ENCODE measurements around the gene ST7L.
A peak's percentile ranks its signal among the peaks of the same experiment; 100 is the strongest.
"Not testable (repeated sequence)": the region's sequence is repeated elsewhere in the genome, so short reads cannot be mapped to it uniquely, and the experiment has no call there.

The ST7L gene
- 7.4 to 19.2 (median 12.7) reads per million in 18 experiments for total RNA-seq

DNA sequence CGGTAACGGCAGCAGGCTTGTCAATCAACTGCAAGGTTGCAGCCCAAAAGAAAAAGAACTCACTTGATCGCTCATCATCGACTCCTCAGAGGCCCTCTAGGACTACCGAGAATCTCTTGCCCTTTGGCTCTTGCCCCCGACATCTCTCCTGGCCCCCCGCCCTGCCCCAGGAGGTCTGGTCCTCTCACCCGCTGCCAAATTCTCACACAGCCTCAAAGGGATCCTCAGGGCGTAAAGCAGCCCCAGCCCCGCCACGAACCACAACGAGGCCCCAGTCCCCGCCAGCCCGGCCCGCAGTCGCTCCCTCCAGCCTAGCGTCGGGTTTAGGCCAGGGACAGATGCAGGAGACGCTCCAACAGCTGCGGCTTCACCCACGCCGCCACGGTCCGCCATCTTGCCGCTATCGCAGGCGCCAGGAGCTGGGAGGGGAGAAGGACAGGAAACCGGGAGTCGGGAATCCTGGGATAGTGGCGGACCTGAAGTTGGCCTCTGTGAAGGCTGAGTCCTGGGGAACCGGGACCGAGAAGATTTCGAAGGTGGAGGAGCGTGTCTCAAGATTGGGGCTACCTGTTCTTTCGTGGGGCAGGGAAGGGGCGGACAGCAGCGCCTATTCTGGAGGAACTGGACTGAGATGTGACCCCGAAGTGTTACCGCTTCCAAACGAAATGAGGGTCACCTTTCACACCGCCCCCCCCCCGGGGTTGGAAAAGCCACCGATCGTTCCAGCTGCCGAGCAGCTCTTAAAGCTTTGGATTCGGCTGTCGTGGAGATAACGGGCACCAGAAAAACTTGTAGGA is at the start of gene ST7L:
Gene ST7L, minus strand, starts transcription at position 421 of the 797 bp plus-strand sequence. Its CDS starts 28 bp downstream, at position 393.
- peak; percentile 51 to 69 for DNase-seq

DNA sequence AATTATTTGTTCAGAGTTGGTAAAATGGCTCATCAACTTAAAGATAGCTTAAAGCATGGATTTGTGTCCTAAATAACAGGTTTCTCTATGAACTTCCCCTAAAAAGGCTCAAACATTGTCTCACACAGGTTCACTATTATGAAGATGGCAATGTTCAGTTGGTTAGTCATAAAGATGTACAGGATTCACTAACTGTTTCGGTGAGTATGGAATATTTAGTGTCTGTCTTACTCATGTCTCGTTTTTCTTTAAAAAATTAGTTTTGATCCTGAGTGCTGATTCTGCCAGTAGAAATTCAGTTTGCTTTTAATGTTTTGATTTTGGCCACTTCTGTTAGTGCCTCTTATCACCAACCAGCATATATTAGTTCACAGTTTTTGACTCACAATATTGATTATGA is 48.0 kb upstream of the ST7L start:
- DNase-seq = no peak

GRCh38 chr1:112665857-112666256 is 46.9 kb upstream of the ST7L start:
- DNase-seq = no peak

GRCh38 chr1:112651205-112651604 is 32.3 kb upstream of the ST7L start:
- no peak for DNase-seq

DNA sequence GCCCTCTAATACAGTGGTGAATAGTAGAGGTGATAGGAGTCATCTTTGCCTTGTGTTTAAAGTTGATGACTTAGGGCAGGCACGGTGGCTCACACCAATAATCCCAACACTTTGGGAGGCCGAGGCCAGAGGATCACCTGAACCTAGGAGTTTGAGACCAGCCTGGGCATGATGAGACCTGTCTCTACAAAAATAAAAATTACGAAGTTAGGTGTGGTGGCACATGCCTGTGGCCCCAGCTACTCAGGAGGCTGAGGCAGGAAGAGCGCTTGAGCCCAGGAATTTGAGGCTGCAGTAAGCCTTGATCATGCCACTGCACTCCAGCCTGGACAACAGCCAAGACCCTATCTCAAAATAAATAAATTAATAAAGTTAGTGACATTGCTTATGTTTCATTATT is 27.3 kb upstream of the ST7L start:
- no peak for DNase-seq

DNA sequence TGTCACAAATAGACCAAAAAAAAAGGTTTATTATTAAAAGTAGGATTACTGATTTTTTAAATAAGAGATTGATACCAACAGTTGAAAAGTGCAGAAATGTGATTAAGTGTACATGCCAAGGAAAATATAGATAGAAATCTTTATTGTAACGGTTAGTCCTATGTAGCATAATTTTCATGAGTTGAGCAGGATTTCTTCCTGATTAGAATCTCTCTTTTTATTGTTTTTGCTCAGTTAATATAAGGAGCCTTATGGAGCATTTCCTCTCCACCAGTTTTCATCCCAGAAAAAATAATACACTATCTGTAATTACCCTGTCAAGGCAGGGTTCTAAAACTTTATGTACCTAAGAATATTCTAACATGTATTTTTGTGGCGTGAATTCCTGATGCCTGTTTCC is 24.1 kb upstream of the ST7L start:
- no peak for DNase-seq

- not testable (repeated sequence) for DNase-seq
Measured at GRCh38 chr1:112640437-112640836, 21.5 kb upstream of the ST7L start.

DNA sequence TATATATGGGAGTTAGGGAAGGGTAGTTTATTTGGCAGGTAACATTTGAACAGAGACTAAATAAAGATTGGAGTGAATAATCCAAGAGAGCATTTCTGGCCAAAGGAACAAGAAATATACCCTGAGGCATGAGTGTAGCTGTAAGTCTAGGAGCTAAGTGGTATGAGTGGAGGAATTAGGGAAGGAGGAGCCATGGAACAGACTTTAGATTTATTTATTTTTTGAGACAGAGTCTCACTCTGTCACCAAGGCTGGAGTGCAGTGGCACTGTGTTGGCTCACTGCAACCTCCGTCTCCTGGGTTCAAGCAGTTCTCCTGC is 19.1 kb upstream of the ST7L start:
- no peak for DNase-seq

- DNase-seq = no peak
Measured at GRCh38 chr1:112637254-112638109, 18.5 kb upstream of the ST7L start.

DNA sequence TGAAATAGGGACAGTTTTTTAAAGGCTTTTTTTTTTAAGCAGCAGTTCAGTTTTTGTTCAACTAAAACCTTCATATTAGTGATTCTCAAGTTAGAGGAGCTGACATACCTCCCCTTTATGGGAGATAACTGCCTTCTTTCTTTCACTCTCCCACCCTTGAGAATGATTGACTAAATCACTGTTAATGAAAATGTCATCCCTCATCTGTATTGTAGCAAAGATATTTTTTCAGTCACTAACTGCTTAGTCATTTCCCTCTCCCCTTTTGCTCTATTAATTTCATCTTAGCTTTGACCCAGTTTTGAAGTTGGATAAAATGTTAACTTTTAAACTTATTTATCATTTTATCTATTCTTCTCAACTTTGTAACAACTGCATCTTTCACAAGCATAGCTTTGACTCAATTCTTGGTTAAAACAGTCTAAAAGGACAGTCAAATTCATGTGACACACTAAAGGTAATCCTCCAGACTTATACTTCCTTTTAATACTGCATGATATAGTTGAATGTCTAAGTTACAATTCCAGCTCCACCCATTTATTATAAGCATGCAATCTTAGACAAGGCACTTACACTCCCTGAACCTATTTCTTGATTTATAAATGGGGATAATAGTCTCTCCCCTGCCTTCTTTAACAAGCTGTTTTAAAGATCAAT is 17.8 kb upstream of the ST7L start:
- DNase-seq = peak in 1 of 2 donors; percentile 32

DNA sequence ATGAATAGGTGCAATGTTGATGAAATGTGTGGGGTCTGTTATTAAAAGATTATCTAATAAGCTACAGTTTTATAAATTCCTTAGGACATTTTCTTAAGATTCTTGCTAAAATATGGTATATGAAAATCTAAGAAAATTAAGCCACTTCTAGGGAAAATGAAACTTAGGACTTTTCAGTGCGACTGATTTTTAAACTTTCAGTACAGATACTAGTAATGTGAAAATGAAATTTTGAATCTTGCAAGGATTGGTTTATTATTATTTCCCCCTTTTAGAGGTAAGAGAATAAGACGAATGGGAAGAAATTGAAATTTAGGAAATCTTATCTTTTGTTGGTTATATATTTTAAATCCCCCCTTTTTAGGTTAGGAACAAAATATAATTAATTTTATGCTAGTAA is 17.1 kb upstream of the ST7L start:
- no peak for DNase-seq

DNA sequence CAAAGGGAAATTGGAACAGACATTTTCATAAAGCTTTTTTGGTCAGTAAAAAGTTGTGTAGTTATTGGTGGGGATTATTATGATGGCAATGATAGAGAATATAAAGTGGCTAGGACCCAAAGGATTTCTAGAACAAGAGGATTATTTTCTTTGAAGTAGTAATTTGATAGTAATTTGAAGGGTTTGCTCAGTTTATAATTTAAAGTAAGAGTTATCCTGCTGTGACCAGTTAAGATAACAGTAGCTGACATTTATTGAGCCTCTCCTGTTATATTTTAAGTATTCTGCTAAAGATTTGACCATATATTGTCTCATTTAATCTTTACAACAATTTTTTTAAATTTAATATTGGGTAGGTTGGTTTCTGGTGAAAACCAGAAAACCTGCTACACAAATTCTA is 15.4 kb upstream of the ST7L start:
- no peak for DNase-seq

DNA sequence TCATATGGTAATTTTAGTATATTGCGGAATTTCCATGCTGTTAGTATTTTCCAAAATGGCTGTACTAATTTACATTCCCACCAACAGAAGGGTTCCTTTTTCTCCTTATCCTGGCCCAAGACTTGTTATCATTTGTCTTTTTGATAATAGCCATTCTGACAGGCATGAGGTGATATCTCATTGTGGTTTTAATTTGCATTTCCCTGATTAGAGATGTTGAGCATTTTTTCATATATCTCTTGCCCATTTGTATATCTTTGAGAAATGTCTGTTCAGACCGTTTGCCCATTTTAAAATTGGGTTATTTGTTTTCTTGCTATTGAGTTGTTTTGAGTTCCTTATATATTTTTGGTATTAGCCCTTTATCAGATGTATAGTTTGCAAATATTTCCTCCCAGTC is 14.7 kb upstream of the ST7L start:
- DNase-seq = no peak

GRCh38 chr1:112629256-112629655 is 10.3 kb upstream of the ST7L start:
- DNase-seq = no peak

DNA sequence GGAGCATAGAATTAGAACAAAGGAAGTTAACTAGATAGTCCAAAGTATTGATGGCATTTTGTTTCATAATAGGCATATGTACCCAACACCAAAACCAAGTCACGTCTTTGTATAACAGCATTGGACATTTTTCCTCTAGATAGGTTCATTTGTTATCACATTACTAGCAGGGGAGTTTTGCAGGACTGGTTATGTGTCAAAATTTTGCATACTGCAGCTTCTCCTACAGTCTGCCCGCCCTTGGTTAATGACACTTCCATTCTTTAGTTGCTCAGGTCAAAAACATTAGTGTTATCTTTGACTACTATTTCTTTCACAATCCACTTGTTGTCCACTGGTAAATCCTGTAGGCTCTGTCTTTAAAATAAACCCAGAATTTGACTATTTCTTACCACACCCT is 9.6 kb upstream of the ST7L start:
- no peak for DNase-seq

DNA sequence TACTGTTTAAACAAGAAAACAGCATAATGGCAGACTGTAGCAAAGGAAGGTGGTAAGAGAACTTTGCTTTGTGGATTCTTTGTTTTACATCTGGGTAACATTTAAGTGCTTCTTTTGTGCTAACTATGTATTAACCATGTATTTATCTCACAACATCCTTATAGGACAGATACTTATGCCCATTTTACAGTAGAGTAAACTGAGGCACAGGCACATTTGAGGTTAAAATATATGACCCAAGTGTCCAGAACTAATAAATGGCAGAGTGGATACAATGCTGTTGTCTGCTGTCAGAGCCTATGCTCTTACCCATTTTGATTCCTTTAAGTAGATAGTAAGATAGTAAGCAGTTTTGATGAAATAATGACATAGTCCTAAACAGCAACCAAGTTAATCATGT is 7.9 kb upstream of the ST7L start:
- no peak for DNase-seq

GRCh38 chr1:112626193-112626592 is 7.3 kb upstream of the ST7L start:
- no peak for DNase-seq

DNA sequence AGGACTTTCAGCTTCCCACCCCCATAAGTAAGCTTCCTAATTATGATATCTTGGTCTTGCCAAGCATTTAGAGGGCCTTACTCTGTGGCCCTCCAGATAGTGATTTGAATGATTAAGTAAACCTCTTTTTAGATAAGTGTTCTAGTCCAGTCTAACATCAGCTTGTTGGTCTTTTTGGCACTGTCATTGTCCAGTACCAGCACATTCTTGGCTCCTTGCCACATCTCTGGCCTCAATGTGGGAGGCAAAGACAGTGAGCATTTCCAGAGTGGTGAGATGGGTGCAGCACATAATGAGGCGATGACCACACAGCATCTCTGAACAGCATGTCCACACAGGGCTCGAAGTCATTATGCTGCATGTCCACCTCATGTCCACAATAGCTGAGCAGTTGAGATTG is 6.8 kb upstream of the ST7L start:
- peak; percentile 36 to 52 for DNase-seq

DNA sequence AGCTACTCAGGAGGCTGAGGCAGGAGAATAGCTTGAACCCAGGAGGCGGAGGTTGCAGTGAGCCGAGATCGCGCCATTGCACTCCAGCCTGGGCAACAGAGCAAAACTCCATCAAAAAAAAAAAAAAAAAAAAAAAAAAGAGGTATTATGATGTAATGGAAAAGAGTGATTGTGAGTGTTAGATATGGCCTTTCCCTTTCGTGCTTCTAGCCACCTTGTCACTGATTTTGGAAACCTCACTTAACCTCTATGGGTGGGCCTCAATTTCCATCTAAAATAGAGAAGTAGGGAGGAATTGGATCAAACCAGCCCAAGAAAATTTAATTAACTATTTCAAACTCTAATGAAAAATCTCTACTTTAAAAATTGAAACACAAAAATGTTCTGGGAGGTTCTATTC is 5.6 kb upstream of the ST7L start:
- not testable (repeated sequence) for DNase-seq

- DNase-seq = no peak
Measured at GRCh38 chr1:112620377-112620695, 1.4 kb upstream of the ST7L start.

GRCh38 chr1:112619518-112620376 is 806 bp upstream of the ST7L start, which contains the start of gene CAPZA1:
Gene CAPZA1 (plus strand): TSS chr1:112619832. CDS start chr1:112619845, 13 bp downstream.
- DNase-seq = peak; percentile 95 to 96

- DNase-seq = peak; percentile 44
Measured at GRCh38 chr1:112618114-112618720, 724 bp downstream of the ST7L start.

All from inflammatory macrophage (primary cell).